IPS-NIHi7 (cell line): ENCODE results near the gene IGFL1.
"Not testable (repeated sequence)": the region's sequence is repeated elsewhere in the genome, so short reads cannot be mapped to it uniquely, and the experiment has no call there.

Source experiments
- DNase-seq: peaks from one replicate; pipeline ENCODE4 v3.0.0; 2012; ENCODE audit warnings: mixed read lengths; ENCODE audit errors: extremely low spot score

Gene IGFL1

GRCh38 chr19:46229442-46229841 lies at the start of gene IGFL1:
TSS of gene IGFL1 (plus strand) at chr19:46229742. CDS start at chr19:46229775, 33 bp downstream.
- no peak for DNase-seq

- DNase-seq, result no peak
Measured at GRCh38 chr19:46180701-46181387, 48.7 kb upstream of the IGFL1 start.

DNA sequence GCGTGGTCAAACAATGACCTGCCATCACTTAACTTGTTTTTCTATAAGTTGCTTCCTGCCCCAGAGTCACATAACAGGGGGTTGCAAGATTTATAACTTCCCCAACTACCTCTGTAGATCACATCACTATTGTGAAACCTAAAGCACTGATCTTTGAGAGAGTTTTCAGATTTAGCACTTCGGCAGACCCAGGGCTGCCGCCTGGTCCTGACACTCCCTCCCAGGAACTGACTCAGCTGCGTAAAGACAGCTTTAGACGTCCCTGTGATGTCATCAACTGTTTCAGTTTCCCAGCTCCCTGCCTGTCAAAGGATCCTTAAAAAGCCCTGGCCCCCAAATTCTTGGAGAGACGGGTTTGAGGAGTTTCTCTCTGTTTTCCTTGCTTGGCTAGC lies 48.2 kb upstream of the IGFL1 start:
- no peak for DNase-seq

DNA sequence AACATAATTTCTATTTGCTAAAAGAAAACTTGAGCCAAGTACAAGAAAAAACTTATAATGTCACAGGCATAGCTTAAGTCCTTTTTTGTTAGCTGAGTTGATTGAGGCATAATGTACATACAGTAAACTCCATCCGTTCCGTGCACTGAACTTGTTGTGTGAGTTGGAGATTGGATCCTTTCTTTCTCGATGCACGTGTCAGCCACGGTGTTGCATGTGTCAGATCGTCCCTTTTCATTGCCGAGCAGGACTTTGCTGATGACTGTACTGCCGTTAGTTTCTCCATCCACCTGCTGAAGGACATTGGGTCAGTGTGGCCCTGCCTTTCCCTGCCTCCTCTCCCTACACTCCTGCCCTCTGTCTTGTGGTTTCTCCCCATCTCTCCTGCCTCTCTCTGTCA lies 47.1 kb upstream of the IGFL1 start:
- no peak for DNase-seq

- not testable (repeated sequence) for DNase-seq
Measured at GRCh38 chr19:46184775-46185710, 44.5 kb upstream of the IGFL1 start.

DNA sequence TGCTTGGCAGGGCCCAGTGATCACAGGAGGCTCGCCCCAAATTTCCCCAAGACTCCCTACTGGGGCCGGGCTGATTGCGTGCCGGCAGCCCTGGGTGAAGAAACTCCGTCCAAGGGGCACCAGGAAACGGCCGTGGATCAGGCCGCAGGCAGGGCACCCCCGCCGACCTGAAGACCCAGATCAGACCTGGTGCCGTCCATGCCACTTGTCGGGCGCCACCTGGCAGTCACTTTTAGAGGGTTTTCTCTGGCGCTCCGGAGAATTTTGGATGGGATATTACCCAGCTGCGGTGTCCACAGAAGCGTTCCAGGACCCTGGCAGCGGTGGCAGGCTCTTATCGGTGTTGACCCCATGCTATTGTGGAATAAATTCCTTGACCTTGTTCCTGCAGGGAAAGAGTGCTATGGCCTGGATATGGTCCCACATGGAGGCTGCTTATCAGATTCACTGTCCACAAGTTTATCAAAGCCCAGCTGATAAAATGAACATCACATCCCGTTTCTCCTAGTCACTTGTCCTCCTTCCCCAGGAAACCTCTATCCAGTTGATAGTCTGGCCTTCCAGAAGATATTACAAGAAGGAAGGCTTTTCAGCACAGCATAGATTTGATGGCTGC lies 43.3 kb upstream of the IGFL1 start:
- no peak for DNase-seq

GRCh38 chr19:46186717-46187101 lies 42.8 kb upstream of the IGFL1 start:
- no peak for DNase-seq

- no peak for DNase-seq
Measured at GRCh38 chr19:46189971-46190888, 39.3 kb upstream of the IGFL1 start.

GRCh38 chr19:46191356-46191755 lies 38.2 kb upstream of the IGFL1 start:
- DNase-seq, result no peak

- no peak for DNase-seq
Measured at GRCh38 chr19:46191972-46192371, 37.6 kb upstream of the IGFL1 start.

- not testable (repeated sequence) for DNase-seq
Measured at GRCh38 chr19:46192626-46192991, 36.9 kb upstream of the IGFL1 start.

DNA sequence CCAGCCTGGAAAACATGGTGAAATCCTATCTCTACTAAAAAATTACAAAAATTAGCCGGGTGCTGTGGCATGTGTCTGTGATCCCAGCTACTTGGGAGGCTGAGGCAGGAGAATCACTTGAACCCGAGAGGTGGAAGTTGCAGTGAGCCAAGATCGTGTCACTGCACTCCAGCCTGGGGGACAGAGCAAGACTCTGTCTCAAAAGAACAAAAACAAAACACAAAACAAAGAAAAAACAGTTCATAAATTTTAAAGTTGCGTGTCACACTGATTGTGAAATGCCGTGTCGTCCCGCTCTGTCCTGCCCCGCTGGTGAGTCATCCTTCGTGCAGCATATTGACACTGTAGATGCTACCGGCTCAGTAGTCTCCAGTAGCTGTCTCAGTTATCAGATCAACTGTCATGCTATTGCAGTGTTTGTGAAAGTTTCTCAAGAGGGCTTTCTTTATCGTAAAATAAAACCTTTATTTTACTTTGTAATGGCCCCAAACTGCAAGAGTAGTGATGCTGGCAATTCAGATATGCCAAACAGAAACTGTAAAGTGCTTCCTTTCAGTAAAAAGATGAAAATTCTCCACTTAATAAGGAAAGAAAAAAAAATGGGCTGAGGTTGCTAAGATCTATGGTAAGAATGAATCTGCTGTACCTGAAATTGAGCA lies 36.4 kb upstream of the IGFL1 start:
- no peak for DNase-seq

GRCh38 chr19:46193678-46194077 lies 35.9 kb upstream of the IGFL1 start:
- no peak for DNase-seq

DNA sequence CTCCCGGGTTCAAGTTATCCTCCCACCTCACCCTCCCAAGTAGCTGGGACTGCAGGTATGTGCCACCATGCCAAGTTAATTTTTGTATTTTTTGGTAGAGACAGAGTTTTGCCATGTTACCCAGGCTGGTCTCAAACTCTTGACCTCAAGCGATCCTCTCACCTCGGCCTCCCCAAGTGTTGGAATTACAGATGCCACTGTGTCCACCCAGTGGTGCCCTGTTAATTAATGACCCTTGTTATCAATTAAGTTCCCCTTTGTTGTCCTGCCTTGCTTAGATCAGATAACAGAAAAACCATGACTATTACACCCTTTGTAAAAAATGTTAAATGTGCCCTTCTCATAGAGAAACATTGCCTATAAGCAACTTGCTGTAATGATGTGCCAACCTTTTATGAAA lies 34.4 kb upstream of the IGFL1 start:
- no peak for DNase-seq

DNA sequence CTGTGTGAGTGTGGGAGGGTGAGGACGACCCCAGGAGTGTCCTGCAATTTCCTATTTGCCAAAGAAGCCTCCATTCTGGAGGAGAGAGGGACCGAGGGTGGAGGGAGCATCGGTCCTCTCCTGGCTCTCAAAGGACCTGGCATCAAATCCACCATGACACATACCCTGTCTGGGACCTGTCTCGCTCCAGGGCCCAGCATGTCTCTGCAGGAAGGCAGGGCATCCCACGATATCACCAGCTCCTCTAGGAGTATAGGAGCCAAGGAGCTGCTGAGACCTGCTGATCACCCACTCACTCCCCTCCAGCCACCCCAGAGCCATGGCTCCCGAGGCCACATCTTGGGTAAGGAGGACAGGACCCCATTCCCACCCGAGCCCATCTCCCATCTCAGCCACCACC lies 33.6 kb upstream of the IGFL1 start:
- DNase-seq, result not testable (repeated sequence)

- no peak for DNase-seq
Measured at GRCh38 chr19:46196410-46197124, 33.0 kb upstream of the IGFL1 start.

DNA sequence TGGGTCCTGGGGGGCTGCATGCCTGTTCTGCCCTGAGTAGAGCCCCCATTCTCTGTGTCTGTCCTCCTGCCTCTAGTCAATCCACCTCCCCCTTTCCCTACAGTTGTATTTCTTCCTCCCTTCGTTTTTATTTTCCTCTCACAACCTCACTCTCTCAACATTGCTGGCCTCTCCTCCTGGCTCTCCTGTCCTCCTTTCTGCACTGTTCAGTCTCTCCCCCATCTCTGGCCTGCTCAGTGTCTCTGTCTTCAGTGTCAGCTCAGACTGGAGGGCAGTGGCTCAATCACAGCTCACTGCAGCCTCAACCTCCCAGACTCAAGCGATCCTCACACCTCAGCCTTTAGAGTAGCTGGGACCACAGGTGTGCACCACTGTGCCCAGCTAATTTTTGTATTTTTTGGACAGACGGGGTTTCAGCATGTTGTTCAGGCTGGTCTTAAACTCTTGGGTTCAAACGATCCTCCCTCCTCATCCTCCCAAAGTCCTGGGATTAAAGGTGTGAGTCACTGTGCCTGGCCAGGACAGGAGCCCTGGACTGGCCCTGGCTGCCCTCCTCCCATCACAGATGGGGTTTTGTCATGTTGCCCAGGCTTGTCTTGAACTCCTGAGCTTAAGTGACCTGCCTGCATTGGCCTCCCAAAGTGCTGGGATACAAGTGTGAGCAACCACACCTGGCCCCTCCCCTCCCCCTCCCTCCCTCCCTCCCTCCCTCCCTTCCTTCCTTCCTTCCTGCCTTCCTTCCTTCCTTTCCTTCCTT lies 32.0 kb upstream of the IGFL1 start:
- no peak for DNase-seq

DNA sequence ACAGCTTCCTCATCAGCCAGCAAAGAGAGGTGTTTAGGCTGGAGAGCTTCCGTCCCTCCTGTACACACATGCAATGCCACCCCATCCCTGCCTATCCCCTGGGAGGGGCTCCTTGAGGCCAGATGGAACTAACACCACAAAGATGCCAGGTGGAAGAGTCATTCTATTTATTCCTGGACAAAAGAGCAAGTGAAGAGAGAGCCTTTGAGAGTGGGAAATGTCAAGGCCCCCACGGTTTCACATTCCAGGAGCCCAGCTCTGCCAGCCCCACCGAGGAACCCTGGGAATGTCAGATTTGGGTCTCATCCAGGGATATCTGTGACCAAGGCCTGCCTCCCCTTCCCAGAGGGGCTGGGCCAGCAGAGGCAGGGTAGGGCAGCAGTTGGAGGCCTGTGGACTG lies 30.8 kb upstream of the IGFL1 start:
- DNase-seq, result no peak

- no peak for DNase-seq
Measured at GRCh38 chr19:46201454-46202310, 27.9 kb upstream of the IGFL1 start.
